Right kidney (tissue), 9 donors: ENCODE results near the gene DCAF5.
A peak's percentile ranks its signal among the peaks of the same experiment; 100 is the strongest.
"Not testable (repeated sequence)": the region's sequence is repeated elsewhere in the genome, so short reads cannot be mapped to it uniquely, and the experiment has no call there.

ENCODE experiments used
- DNase-seq: peaks from one replicate; pipeline ENCODE4 v3.0.0-alpha.2; 2016
- long read RNA-seq, 8 donors: transcript quantifications; one replicate each; lab custom pipeline, GENCODE V29; 2026

The DCAF5 gene, protein sequence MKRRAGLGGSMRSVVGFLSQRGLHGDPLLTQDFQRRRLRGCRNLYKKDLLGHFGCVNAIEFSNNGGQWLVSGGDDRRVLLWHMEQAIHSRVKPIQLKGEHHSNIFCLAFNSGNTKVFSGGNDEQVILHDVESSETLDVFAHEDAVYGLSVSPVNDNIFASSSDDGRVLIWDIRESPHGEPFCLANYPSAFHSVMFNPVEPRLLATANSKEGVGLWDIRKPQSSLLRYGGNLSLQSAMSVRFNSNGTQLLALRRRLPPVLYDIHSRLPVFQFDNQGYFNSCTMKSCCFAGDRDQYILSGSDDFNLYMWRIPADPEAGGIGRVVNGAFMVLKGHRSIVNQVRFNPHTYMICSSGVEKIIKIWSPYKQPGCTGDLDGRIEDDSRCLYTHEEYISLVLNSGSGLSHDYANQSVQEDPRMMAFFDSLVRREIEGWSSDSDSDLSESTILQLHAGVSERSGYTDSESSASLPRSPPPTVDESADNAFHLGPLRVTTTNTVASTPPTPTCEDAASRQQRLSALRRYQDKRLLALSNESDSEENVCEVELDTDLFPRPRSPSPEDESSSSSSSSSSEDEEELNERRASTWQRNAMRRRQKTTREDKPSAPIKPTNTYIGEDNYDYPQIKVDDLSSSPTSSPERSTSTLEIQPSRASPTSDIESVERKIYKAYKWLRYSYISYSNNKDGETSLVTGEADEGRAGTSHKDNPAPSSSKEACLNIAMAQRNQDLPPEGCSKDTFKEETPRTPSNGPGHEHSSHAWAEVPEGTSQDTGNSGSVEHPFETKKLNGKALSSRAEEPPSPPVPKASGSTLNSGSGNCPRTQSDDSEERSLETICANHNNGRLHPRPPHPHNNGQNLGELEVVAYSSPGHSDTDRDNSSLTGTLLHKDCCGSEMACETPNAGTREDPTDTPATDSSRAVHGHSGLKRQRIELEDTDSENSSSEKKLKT
- long read RNA-seq, donor 1, full-length matches to known transcripts, result 10 of 10 reads
- long read RNA-seq, donor 1, partial matches to known transcripts, result 0 of 10 reads
- long read RNA-seq, donor 1, other reads (novel, unspliced or antisense), result 0 of 10 reads
- long read RNA-seq, donor 2, full-length matches to known transcripts, result 5 of 5 reads
- long read RNA-seq, donor 2, partial matches to known transcripts, result 0 of 5 reads
- long read RNA-seq, donor 2, other reads (novel, unspliced or antisense), result 0 of 5 reads
- long read RNA-seq, donor 3, full-length matches to known transcripts, result 8 of 8 reads
- long read RNA-seq, donor 3, partial matches to known transcripts, result 0 of 8 reads
- long read RNA-seq, donor 3, other reads (novel, unspliced or antisense), result 0 of 8 reads
- long read RNA-seq, donor 4, full-length matches to known transcripts, result 10 of 10 reads
- long read RNA-seq, donor 4, partial matches to known transcripts, result 0 of 10 reads
- long read RNA-seq, donor 4, other reads (novel, unspliced or antisense), result 0 of 10 reads
- long read RNA-seq, donor 5, full-length matches to known transcripts, result 6 of 6 reads
- long read RNA-seq, donor 5, partial matches to known transcripts, result 0 of 6 reads
- long read RNA-seq, donor 5, other reads (novel, unspliced or antisense), result 0 of 6 reads
- long read RNA-seq, donor 6, full-length matches to known transcripts, result 6 of 6 reads
- long read RNA-seq, donor 6, partial matches to known transcripts, result 0 of 6 reads
- long read RNA-seq, donor 6, other reads (novel, unspliced or antisense), result 0 of 6 reads
- long read RNA-seq, donor 7, result 0 reads
- long read RNA-seq, donor 8, full-length matches to known transcripts, result 8 of 8 reads
- long read RNA-seq, donor 8, partial matches to known transcripts, result 0 of 8 reads
- long read RNA-seq, donor 8, other reads (novel, unspliced or antisense), result 0 of 8 reads

DNA sequence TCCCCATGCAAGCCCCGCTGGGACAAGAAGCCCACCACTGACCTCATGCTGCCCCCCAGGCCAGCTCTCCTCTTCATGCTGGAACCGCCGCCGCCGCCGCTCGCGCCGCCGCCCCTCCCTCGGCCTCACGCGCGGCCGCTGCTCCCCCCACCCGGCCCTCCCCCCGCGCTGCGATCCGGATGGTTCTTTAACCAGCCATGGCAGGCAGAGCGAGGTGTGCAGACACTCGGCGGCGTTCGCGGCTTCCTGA lies at the start of gene DCAF5:
Gene DCAF5 (minus strand): TSS at position 218 of the 250 bp plus-strand sequence. CDS start 141 bp downstream, at position 77.
- peak; percentile 79 for DNase-seq

- DNase-seq, result no peak
These were observed 46.9 kb upstream of the DCAF5 start for GRCh38 chr14:69199786-69200185.

- DNase-seq, result no peak
These were observed 40.8 kb upstream of the DCAF5 start for GRCh38 chr14:69193721-69194120.

DNA sequence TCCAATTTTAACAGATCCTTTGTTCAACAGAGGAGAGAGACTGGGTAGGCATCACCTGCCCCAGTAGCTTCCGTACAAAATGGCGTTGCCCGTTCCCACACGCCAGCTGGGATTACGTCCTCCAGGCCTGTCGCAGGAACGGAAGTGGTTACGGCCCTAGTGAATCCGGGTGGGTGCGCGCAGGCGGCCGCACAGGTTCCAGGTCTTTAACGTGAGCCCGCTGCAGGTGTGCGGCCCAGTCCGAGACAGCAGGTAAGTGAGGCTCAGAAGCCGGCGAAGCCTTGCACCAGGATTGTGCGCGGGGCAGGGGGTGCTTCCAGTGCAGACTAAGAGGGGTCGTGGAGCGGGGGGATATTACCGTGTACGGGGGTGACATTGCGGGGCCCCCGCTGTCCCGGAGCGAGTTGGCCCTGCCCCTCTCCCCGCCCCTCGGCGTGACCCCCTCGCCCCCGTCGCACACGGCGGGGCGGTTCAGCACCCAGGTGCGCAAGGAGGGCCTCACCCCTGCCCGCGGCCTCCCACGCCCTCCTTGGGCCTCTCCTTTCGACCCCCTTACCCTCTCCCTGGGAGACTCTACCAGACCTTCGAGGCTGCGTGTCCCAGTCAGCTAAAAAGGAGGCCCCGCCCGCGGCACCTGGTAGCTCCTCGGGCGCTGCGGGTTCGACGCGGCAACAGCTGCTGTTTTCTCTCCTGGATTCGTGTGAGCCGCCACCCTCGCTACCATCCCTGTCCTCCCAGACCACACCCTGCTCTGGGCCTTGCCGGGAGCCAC lies 38.6 kb upstream of the DCAF5 start, which contains the start of gene EXD2:
Gene EXD2 (plus strand): TSS at position 159 of the 772 bp plus-strand sequence. CDS start 17,973 bp downstream, outside the sequence.
- DNase-seq, result peak; percentile 84

DNA sequence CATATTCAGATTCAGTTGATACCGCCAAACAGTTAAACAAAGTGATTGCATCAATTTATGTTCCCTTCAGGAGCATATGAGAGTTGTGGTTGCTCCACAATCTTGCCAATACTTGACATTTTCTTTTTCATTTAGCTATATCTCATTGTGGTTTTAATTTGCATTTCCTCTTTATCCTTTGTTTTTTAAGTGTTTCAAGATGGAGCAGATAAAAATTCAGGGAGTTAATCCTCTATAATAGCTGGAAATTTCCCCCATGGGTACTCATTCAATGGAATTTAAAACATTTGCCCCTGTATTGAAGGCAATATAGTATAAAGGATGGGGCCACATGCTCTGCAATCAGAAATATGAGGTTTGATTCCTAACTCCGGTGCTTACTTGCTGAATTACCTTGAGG lies 37.3 kb upstream of the DCAF5 start:
- DNase-seq, result no peak

- no peak for DNase-seq
These were observed 30.8 kb upstream of the DCAF5 start for GRCh38 chr14:69183735-69184134.

- DNase-seq, result not testable (repeated sequence)
These were observed 29.7 kb upstream of the DCAF5 start for GRCh38 chr14:69182580-69182979.

GRCh38 chr14:69181491-69181890 lies 28.6 kb upstream of the DCAF5 start:
- no peak for DNase-seq

- DNase-seq, result no peak
These were observed 22.2 kb upstream of the DCAF5 start for GRCh38 chr14:69175130-69175529.

DNA sequence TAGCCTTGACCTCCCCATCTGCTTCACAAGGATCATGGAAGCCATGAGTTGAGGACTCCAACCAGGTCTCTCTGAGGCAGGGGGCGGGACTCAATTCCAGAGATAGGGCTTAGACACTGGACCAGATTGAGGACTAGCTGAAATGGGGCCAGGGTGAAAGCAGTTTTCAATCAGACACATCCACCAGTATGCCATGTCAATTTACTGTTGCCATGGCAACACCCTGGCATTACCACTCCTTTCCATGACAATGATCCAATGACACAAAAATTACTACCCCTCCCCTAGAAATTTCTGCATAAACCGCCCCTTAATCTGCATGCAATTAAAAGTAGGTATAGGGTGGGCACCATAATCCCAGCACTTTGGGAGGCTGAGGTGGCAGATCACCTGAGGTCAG lies 18.6 kb upstream of the DCAF5 start:
- DNase-seq, result no peak

GRCh38 chr14:69170839-69171238 lies 17.9 kb upstream of the DCAF5 start:
- DNase-seq, result no peak

DNA sequence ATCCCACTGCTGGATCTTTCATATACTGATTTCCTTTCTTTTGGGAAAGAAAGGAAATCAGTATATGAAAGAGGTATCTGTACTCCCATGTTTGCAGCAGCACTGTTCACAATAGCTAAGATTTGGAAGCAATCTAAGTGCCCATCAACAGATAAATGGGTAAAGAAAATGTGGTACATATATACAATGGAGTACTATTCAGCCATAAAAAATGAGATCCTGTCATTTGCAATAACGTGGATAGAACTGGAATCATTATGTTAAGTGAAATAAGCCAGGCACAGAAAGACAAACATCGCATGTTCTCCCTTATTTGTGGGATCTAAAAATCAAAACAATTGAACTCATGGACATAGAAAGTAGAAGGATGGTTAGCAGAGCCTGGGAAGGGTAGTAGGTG lies 12.9 kb upstream of the DCAF5 start:
- not testable (repeated sequence) for DNase-seq

- no peak for DNase-seq
These were observed 8.7 kb upstream of the DCAF5 start for GRCh38 chr14:69161590-69161989.

- no peak for DNase-seq
These were observed 3.3 kb upstream of the DCAF5 start for GRCh38 chr14:69156224-69156623.

DNA sequence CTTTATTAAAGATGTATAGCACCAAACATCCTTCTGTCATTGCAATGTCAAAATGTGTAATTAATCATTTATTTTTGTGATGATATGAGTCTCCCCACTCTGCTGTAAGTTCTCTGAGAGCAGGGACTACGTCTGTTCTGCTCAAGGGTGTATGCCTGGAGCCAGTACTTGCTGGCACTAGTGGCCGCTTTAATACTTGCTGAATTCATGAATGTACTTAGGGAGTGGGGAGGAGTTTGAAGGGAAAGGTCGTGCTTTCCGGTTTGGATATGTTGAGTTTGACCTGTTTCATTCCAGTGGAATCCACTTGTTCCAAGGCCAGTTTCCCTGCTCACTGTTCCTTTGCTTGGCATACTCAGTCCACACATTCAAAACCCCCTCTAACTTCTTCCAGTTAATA lies 1.9 kb upstream of the DCAF5 start:
- no peak for DNase-seq

- no peak for DNase-seq
These were observed 953 bp upstream of the DCAF5 start for GRCh38 chr14:69153873-69154270.

DNA sequence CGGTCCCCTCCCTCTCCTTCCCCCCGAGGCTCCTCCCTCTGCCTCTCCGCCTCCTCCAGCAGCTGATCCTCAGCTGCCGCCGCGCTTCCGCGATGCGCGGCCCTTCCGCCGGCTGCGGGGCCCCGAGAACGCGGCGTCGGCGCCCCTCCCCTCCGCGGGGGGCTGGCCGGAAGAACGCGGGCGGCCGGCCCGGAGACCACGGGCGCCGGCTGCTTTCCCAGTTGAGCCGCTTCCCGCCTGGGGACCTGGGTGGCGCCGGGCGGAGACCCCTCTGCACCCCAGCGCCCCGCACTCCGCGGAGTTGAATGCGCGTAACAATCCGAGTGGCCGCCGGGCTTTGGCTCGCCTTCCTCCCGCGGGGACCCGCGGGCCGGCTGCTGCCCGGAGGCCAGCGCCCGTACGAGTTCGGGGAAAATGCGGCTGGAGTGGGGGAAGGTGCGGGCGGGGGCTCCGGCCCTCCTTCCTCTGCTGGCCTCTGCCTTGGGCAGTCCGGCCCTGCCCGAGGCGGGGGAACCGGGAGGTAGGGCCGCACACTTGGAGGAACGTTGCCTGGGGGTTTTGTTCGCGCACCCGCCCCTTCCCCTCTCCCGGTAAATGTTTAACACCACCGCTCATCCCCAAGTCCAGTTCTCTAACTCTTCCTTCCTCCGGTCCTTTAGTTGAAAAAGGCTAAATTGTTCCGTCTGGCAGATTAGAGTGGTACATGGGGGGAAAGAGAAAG lies 393 bp upstream of the DCAF5 start:
- DNase-seq, result peak; percentile 89

GRCh38 chr14:69152181-69152901 lies 578 bp downstream of the DCAF5 start:
- DNase-seq, result peak; percentile 61
